GM12872 (cell line): ENCODE data around the gene FSTL4.

Experiments
- TF ChIP-seq, protein P1 (sequence below): IDR thresholded peaks from 3 replicates; pipeline ENCODE4 v1.5.1; 2011; ENCODE audit warnings: low read depth, mild to moderate bottlenecking, low read length, moderate library complexity; ENCODE audit not compliant: insufficient read depth

FSTL4 gene

DNA sequence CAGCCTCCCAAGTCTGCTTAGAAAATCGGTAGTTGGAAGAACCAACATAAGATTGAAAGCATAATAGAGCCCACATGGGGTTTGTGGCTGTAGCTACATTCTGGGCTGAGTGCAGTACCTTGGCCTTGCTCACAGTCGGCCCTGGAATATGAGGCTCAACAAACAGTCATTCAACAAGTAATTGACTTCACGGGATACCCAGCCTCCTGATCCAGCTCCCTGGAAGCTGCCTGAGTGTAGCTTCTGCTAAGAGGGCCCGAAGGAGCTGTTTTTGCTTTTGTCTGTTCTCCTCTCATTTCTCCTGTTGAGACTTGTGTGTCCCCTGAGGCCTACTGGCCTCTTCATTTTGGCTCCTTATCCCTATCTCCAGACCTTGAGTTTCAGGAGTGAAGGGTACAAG, 389.8 kb downstream of the FSTL4 start:
- TF ChIP-seq, protein P1, sequence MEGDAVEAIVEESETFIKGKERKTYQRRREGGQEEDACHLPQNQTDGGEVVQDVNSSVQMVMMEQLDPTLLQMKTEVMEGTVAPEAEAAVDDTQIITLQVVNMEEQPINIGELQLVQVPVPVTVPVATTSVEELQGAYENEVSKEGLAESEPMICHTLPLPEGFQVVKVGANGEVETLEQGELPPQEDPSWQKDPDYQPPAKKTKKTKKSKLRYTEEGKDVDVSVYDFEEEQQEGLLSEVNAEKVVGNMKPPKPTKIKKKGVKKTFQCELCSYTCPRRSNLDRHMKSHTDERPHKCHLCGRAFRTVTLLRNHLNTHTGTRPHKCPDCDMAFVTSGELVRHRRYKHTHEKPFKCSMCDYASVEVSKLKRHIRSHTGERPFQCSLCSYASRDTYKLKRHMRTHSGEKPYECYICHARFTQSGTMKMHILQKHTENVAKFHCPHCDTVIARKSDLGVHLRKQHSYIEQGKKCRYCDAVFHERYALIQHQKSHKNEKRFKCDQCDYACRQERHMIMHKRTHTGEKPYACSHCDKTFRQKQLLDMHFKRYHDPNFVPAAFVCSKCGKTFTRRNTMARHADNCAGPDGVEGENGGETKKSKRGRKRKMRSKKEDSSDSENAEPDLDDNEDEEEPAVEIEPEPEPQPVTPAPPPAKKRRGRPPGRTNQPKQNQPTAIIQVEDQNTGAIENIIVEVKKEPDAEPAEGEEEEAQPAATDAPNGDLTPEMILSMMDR, result no peak

DNA sequence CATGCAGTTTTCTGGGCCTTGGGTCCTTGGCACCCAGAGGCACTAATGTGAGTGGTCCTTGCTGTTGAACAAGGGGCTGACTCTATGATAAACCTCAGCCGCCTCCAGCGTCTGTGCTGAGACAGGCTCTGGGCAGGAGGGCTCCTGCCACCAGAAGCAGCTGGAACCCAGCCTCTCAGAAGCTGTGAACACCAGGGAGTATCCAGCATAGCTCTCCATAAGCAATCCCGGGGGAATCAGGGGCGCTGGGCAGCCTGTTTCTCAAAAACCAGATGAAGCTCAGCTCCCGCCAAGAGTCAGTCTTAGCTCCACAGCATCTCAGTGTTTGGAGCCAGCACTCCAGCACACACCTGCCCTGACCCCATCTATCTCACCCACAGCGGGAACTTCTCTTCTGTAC, 390.3 kb downstream of the FSTL4 start:
- TF ChIP-seq, protein P1, result no peak

DNA sequence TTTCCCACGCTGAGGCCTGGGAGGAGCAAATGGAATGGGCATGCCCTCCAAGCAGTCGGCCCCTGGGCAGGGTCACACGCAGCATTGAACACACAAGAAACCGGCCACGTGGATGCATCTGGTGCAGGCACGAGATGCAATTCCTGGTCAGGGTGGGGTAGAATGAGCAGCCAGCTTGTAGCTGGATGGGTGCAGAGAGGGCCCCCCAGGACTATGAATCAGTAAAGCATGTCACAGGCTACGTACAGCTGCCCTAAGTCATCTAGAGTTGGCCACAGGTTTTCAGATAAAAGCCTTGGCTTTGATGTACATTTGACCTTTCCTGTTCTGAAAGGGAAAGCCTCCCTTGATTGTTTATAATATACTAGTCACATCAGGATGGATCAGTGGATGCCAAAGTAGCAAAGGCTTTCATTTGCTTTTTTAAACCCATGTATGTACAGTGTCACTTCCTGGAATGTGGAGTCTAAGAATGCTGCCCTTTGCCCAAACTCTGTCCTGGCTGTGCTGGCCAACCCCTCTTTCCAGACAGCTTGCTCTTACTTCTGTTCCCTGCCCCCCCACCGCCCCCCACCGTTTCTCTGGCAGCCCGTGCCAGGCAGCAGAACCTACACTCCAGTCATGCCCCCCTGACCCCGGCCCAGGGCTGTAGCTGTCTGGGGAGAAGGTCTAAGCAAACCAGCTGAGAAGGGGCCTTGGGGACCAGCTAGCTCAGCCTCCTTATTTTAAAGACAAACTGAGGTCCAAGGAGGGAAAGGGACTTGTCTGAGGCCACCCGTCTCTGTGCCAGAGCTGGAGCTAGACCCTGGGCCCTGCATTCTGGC, 391.3 kb downstream of the FSTL4 start:
- TF ChIP-seq, protein P1, result no peak

DNA sequence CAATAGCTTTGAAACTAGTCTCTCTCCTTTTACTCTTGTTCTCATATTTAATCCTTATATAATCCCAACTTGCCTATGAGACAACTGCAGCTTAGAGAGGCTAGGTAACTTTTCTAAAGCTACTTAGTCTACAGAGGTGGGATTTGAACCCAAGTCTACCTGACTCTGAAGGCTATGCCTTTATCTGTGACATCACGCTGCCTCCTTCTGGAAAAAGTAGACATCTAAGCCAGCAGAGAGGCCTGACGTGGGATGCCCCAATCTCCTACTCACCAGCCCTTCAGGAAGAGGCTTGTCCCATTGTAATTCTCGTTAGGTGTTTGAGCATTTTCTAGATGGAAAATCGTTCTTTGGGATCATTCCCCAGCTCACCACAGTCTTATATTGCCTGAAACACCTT, 393.0 kb downstream of the FSTL4 start:
- TF ChIP-seq, protein P1, result no peak

DNA sequence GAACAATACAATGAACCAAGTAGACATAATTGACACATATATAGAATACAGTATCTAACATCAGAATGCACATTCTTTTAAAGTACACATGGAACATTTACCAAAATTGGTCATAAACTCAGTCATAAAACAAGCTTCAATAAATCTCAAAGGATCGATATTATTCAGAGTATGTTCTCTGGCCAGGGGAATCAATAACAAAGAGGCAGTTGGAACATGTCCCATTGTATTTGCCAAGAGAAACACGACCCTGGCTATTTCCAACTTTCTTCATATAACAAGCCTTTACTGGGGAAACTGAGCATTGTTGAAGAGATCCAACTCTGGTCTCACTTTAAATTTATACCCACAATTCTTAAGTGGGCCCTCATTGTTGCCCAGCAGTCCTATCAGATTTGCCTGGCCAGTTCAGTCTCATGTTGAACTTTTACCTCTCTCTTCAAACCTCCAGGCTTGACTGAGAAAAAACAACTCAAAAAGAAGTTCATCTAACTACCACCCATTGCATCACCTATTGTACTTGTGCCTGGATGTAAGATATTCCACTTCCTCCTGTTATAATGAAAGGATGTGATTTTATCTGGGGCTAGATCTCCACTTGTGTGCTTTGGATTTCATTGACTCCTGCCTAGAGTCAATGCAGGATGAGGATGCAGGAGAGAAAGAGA, 398.1 kb downstream of the FSTL4 start:
- TF ChIP-seq, protein P1, result no peak

DNA sequence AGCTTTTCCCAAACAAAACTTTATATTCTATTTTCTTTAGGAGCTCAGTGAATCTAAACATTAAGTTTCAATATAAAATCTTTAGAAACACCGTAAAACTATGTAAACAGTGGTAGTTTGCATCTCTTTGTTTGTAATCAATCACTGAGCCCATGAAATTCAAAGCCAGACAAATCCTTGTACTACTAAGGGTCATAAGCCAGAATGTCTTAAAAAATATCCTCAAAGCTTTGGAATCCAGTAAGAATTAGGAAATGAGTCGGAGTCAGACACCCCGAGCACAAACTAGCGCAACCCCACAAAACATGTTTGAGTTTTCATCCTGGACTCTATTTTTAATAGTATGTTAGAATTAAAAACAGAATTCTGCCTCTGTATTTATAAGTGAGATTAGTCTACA, 406.7 kb downstream of the FSTL4 start:
- TF ChIP-seq, protein P1, result no peak

DNA sequence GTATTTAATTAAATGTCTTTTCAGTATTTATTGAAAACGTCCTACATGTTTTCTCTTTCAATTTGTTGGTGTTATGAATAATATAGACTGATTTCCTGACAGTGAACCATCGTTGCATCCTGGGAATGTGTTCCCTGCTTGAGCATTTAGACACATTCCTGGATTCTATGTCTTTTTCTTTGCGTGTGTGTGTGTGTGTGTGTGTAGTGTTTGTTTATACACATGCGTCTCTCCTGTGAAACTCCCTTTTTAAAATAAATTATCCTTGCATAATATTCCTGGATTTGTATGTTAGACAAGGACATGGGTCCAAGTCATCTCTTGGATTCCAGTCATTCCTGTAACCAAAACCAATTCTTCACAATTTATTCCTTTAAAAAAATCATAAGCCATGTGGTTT, 407.1 kb downstream of the FSTL4 start:
- TF ChIP-seq, protein P1, result no peak
